Stomach (tissue), 9 donors: ENCODE measurements around the gene KIRREL3. TPM values are rescaled to one million over a fixed set of nuclear protein-coding genes. Genes with fewer than 3 reads are reported as not detected.

Source experiments
- DNase-seq, 2 donors: peaks; one replicate each; pipeline versions ENCODE4 v3.0.0 to v3.0.0-alpha.2; 2013 to 2019
- H3K27ac ChIP-seq, 5 donors: fragments of 200-600 bp in 4 of 5; sonication (generic) in 4 of 5; one replicate each; pipeline ENCODE4 v1.5.1; 2013 to 2019; ENCODE audit warnings: mild to moderate bottlenecking in 1 of 5, moderate library complexity in 1 of 5
- H3K27me3 ChIP-seq, 3 donors: fragments of 200-600 bp; sonication (generic); one replicate each; pipeline ENCODE4 v1.5.1; 2017 to 2019; ENCODE audit warnings: mixed run types in 1 of 3
- H3K36me3 ChIP-seq, 4 donors: fragments of 200-600 bp; sonication (generic); 1 replicate in 3 of 4; 2 replicates in 1 of 4; pipeline ENCODE4 v1.5.1; 2016 to 2019
- H3K4me1 ChIP-seq, 4 donors: fragments of 200-600 bp; sonication (generic); one replicate each; pipeline ENCODE4 v1.5.1; 2016 to 2019
- H3K4me3 ChIP-seq, 4 donors: fragments of 200-600 bp; sonication (generic) in 3 of 4; one replicate each; pipeline ENCODE4 v1.5.1; 2016 to 2019; ENCODE audit warnings: mild to moderate bottlenecking in 1 of 4
- H3K9me3 ChIP-seq, 4 donors: fragments of 200-600 bp; sonication (generic); one replicate each; pipeline ENCODE4 v1.5.1; 2016 to 2019
- CTCF ChIP-seq, 7 experiments: fragments of 450-650 bp in 4 of 7; fragments of 200-600 bp in 3 of 7; sonication (generic) in 3 of 7; IDR thresholded peaks; one replicate each; pipeline ENCODE4 v1.5.1; 2016 to 2019; ENCODE audit warnings: antibody characterized with exemption in 7 of 7, control low read depth in 2 of 7, mild to moderate bottlenecking in 1 of 7
- EP300 ChIP-seq: sonication (generic); formaldehyde crosslinking; IDR thresholded peaks from one replicate; pipeline ENCODE4 v1.6.1; 2017; ENCODE audit warnings: antibody characterized with exemption
- POLR2A ChIP-seq, 4 donors: fragments of 450-650 bp; IDR thresholded peaks; one replicate each; pipeline ENCODE4 v1.6.1; 2016; ENCODE audit warnings: antibody characterized with exemption in 4 of 4, control low read depth in 2 of 4, mild to moderate bottlenecking in 1 of 4, moderate library complexity in 1 of 4
- POLR2AphosphoS5 ChIP-seq, 3 donors: sonication (generic); formaldehyde crosslinking; IDR thresholded peaks; one replicate each; pipeline ENCODE4 v1.6.1; 2016; ENCODE audit warnings: antibody characterized with exemption in 3 of 3
- WGBS, 5 donors: extraction: QIAGEN DNeasy Blood & Tissue Kit in 3 of 5; methylation state at CpG; one replicate each; pipeline versions ENCODE4 v1.1.5 to v1.1.7; 2013 to 2018; 5-methylcytosine and 5-hydroxymethylcytosine counted together
- intact Hi-C: fragments of 100-400 bp; cut with DNase I; formaldehyde crosslinking; loops from one replicate; pipeline ENCODE4 v1.15.1; 2023; ENCODE audit warnings: low total_unique reads
- polyA plus RNA-seq, 3 donors: library from polyadenylated mRNA; stranded (reverse); fragments of 200-250 nt; gene quantifications; one replicate each; pipeline ENCODE4 v1.2.3, GENCODE V29; 2013
- total RNA-seq, 5 donors: library from RNA; depleted of rRNA; stranded (reverse); fragments of >200 nt; gene quantifications; one replicate each; pipeline versions ENCODE4 v1.1.0 to v1.2.3, GENCODE V29; 2014 to 2016
- donor health status: healthy with polysubstance abuse.
- donor health status: Bipolar disorder and iron deficiency.
- donor health status: healthy.

KIRREL3 gene
- total and polyA plus RNA-seq, 8 donors, result 0.10 to 1.7 (median 0.38) TPM; not detected in 4

GRCh38 chr11:126927623-126928022, 72.9 kb downstream of the KIRREL3 start:
- DNase-seq, result no peak
- H3K27me3 ChIP-seq, result peaks cover 0 to 5% (median 0%) of the 10 kb centered on the region in 3 donors
- TF ChIP-seq EP300 (no peak), POLR2A (IDR thresholded peaks at IDR 0.05) (no peak), POLR2AphosphoS5 (IDR thresholded peaks at IDR 0.05) (no peak), CTCF (IDR thresholded peaks at IDR 0.05) (no peak)
- H3K4me1 ChIP-seq, result no peaks in the 10 kb centered on the region
- H3K9me3 ChIP-seq, result no peaks in the 10 kb centered on the region
- no peak overlapping the region for H3K4me3 ChIP-seq
- WGBS, 5 donors, result 58 to 77% (median 64%) methylated on average over 2 of the region's 2 CpGs
- H3K36me3 ChIP-seq, result no peaks in the 10 kb centered on the region
- intact Hi-C loops, result no loop called here
- H3K27ac ChIP-seq, result no peak overlapping the region

- H3K27ac ChIP-seq, result no peak overlapping the region
- H3K4me3 ChIP-seq, result no peak overlapping the region
- H3K9me3 ChIP-seq, result no peaks in the 10 kb centered on the region
- intact Hi-C loops, result no loop called here
- peaks cover 0 to 5% (median 0%) of the 10 kb centered on the region in 3 donors for H3K27me3 ChIP-seq
- WGBS, 5 donors, result 55 to 70% (median 62%) methylated on average over 7 to 9 of the region's 9 CpGs
- DNase-seq, result peak in 1 of 2 donors; percentile 17
- no peaks in the 10 kb centered on the region for H3K4me1 ChIP-seq
- no peaks in the 10 kb centered on the region for H3K36me3 ChIP-seq
- no peak for TF ChIP-seq CTCF (IDR thresholded peaks at IDR 0.05)
Measured at GRCh38 chr11:126926376-126926791, 74.2 kb downstream of the KIRREL3 start.

- no peaks in the 10 kb centered on the region for H3K9me3 ChIP-seq
- no peak overlapping the region for H3K27ac ChIP-seq
- TF ChIP-seq CTCF (IDR thresholded peaks at IDR 0.05), result no peak
- no peak for TF ChIP-seq POLR2AphosphoS5 (IDR thresholded peaks at IDR 0.05)
- no peak for TF ChIP-seq POLR2A (IDR thresholded peaks at IDR 0.05)
- no peak for TF ChIP-seq EP300
- H3K4me3 ChIP-seq, result no peak overlapping the region
- H3K4me1 ChIP-seq, result no peaks in the 10 kb centered on the region
- WGBS, 5 donors, result 75 to 86% (median 81%) methylated on average over 9 to 11 of the region's 11 CpGs
- intact Hi-C loops, result no loop called here
- peaks cover 0 to 5% (median 0%) of the 10 kb centered on the region in 3 donors for H3K27me3 ChIP-seq
- peak in 1 of 2 donors; percentile 12 for DNase-seq
- H3K36me3 ChIP-seq, result no peaks in the 10 kb centered on the region
Measured at GRCh38 chr11:126925321-126926093, 75.1 kb downstream of the KIRREL3 start.

DNA sequence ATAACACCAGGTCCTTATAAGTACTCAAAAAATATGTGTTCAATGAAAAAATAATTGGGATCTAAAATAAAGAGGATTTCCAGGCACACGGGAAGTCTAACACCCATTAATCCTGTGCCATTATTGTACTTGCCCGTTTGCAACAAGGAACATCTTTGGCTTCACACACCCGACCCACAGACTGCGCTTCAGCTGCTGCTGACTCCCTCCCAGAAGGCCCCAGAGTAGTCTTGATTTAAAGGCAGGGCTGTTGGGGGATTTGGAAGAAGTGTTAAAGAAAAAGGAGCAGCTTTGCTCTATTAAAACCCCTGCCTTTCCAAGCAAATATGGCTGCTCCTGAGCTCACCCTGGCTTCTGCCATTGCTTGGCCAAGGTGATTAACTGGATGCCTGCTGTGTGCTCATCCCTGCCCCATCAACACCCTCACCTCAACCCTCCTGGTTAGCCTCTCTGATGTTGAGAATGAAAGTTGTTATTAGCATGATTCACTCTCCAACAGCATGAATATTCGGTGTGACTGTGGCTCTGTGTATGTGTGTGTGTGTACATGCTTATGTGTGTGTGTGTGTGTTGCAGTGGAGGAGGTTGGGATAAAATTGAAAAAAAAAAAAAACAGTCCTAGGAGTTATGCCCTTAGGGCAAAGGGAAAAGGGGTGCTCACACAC, 76.1 kb downstream of the KIRREL3 start:
- Histone ChIP-seq H3K4me3 (no peak overlapping the region), H3K9me3 (no peaks in the 10 kb centered on the region), H3K27ac (no peak overlapping the region), H3K4me1 (no peaks in the 10 kb centered on the region), H3K36me3 (no peaks in the 10 kb centered on the region), H3K27me3 (peaks cover 0 to 5% (median 0%) of the 10 kb centered on the region in 3 donors)
- no peak for DNase-seq
- no peak for TF ChIP-seq EP300
- TF ChIP-seq POLR2AphosphoS5 (IDR thresholded peaks at IDR 0.05), result no peak
- TF ChIP-seq POLR2A (IDR thresholded peaks at IDR 0.05), result no peak
- no peak for TF ChIP-seq CTCF (IDR thresholded peaks at IDR 0.05)
- intact Hi-C loops, result no loop called here
- WGBS, 5 donors, result 59 to 78% (median 73%) methylated on average over 5 of the region's 5 CpGs
